Naive thymus-derived CD8-positive, alpha-beta T cell (primary cell): ENCODE data around the gene MOCS1. TPM values are rescaled to one million over a fixed set of nuclear protein-coding genes. Genes with fewer than 3 reads are reported as not detected.
"Not testable (repeated sequence)": the region's sequence is repeated elsewhere in the genome, so short reads cannot be mapped to it uniquely, and the experiment has no call there.

Experiments used
- ATAC-seq, 2 donors: fragments of 150-1000 bp; cut with Tn5 transposase in 1 of 2; sonication (Bioruptor Pico), chemical (Tn5 transposase) in 1 of 2; 1 replicate in 1 of 2; 2 replicates in 1 of 2; pipeline ENCODE4 v1.10.0; 2021; ENCODE audit warnings: mild to moderate bottlenecking in 2 of 2, moderate library complexity in 2 of 2
- POLR2A ChIA-PET: fragments of 350-600 bp; sonication (Branson Sonifier 250); formaldehyde crosslinking; loops from one replicate; lab custom pipeline; 2021; ENCODE audit warnings: antibody characterized with exemption; lab: Charles Lee
- DNase-seq, 10 donors: peaks; one replicate each; pipeline versions ENCODE4 v3.0.0 to v3.0.0-alpha.2; 2020 to 2022
- H3K27ac Mint-ChIP-seq, 10 donors: one replicate each; pipeline ENCODE4 v1.8.0; 2020 to 2022; ENCODE audit warnings: mild to moderate bottlenecking in 10 of 10, mixed read lengths in 10 of 10, moderate library complexity in 4 of 10, inconsistent platforms in 1 of 10
- H3K27me3 Mint-ChIP-seq, 5 donors: one replicate each; pipeline ENCODE4 v1.8.0; 2021 to 2022; ENCODE audit warnings: mixed read lengths in 5 of 5
- H3K36me3 Mint-ChIP-seq, 3 donors: one replicate each; pipeline ENCODE4 v1.8.0; 2020 to 2022; ENCODE audit warnings: mixed read lengths in 3 of 3, mild to moderate bottlenecking in 2 of 3, inconsistent platforms in 1 of 3
- H3K4me1 Mint-ChIP-seq, 4 donors: one replicate each; pipeline ENCODE4 v1.8.0; 2021 to 2022; ENCODE audit warnings: mixed read lengths in 4 of 4
- H3K4me3 Mint-ChIP-seq, 10 donors: one replicate each; pipeline ENCODE4 v1.8.0; 2020 to 2022; ENCODE audit warnings: mild to moderate bottlenecking in 10 of 10, mixed read lengths in 10 of 10, moderate library complexity in 6 of 10, inconsistent platforms in 1 of 10
- H3K9me3 Mint-ChIP-seq, 9 donors: one replicate each; pipeline ENCODE4 v1.8.0; 2020 to 2022; ENCODE audit warnings: mixed read lengths in 9 of 9, mild to moderate bottlenecking in 3 of 9, inconsistent platforms in 1 of 9, moderate library complexity in 1 of 9
- polyA plus RNA-seq, 3 donors: library from polyadenylated mRNA; unstranded; fragments of 300-500 nt; fragmentation: Illumina TruSeq; gene quantifications; one replicate each; pipeline ENCODE4 v1.2.3, GENCODE V29; 2021
- total RNA-seq, 8 experiments: library from RNA in 2 of 8; stranded (reverse) in 2 of 8; gene quantifications; one replicate each; pipeline ENCODE4 v1.2.3 and lab custom pipeline; 2021 to 2026

MOCS1 gene
- total RNA-seq (1 to 10 TPM; 3.1 to 3.4 TPM), polyA plus RNA-seq (1 to 10 TPM in 2 of 3 donors, under 1 TPM in 1; 0.92 to 2.2 (median 1.6) TPM), total RNA-seq (lab: John Stamatoyannopoulos, UW) (2.5 to 6.1 (median 4.2) reads per million in 6 experiments)

DNA sequence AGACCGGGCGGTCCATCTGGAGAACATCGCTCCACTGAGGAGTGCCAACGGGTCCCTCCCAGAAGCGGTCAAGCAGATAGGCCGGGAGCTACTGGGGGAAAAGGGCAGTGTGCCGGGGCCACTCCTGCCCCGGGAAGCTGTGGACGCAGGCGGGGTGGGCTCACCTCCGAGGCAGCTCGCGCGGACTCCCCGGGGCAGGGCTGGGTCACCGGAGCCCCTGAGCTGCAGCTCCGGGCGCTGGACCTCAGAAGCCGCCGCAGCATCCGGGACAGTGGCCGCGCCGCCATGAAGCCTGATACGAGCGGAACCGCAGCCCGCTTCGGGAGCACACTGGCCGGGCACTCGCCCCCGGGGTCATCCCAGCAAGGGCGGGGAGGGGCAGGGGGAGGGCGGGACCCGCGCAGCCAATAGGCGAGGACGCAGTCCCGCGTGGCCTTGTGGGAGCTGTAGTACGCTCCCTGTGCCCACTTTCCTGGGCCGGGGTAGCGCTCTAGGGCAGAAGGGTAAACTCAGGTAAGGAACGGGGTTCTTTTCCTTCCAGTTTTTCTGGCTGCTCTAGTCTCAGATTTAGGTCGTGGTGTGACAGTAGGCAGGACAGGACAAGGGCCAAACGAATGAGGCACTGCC is at the start of gene MOCS1:
TSS of gene MOCS1 (minus strand) at position 332 of the 627 bp plus-strand sequence. CDS start at position 287, 45 bp downstream.
- peak; percentile 73 to 95 for ATAC-seq
- Mint-ChIP-seq H3K4me3 (peak within 1 kb of the TSS; percentile 75 to 95 (median 88)), H3K4me1 (peaks cover 12 to 34% (median 21%) of the 10 kb centered on the region in 4 donors), H3K9me3 (no peaks in the 10 kb centered on the region), H3K27me3 (peaks cover 0 to 11% (median 0%) of the 10 kb centered on the region in 5 donors), H3K36me3 (no peaks in the 10 kb centered on the region), H3K27ac (peak within 1 kb of the TSS; percentile 62 to 87 (median 79))
- POLR2A ChIA-PET, result interaction anchor here (0.9 to 1.3 kb wide), 2 partner anchors 11 to 12 kb away, joined by 3 read pairs; no protein-coding TSS in a partner anchor
- peak in 9 of 10 donors; percentile 4 to 47 (median 23) for DNase-seq

DNA sequence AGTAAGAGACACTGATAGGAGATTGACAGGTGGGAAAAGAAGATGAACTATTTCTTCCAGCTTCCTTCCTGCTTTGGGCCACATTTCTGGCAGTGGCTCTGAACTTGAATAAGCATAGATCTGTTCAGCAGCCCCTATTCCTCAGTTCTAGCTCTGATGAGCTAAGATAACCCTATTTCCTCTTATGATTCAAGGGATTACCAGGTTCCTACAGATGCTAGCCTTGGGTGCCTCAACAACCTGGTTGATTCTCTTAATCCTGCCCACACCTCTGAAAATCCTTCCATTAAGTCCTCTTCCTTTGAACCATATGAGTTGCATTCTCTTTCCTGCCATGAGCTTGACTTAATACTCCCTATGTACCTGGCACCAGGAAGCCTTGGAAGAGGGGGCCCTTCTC is 49.8 kb upstream of the MOCS1 start:
- H3K36me3 Mint-ChIP-seq, result no peaks in the 10 kb centered on the region
- no peak for DNase-seq
- H3K4me3 Mint-ChIP-seq, result no peak overlapping the region
- no peaks in the 10 kb centered on the region for H3K4me1 Mint-ChIP-seq
- POLR2A ChIA-PET, result no interaction called here
- no peaks in the 10 kb centered on the region for H3K9me3 Mint-ChIP-seq
- no peak for ATAC-seq
- H3K27ac Mint-ChIP-seq, result no peak overlapping the region
- peaks cover 6 to 29% (median 8%) of the 10 kb centered on the region in 5 donors for H3K27me3 Mint-ChIP-seq

DNA sequence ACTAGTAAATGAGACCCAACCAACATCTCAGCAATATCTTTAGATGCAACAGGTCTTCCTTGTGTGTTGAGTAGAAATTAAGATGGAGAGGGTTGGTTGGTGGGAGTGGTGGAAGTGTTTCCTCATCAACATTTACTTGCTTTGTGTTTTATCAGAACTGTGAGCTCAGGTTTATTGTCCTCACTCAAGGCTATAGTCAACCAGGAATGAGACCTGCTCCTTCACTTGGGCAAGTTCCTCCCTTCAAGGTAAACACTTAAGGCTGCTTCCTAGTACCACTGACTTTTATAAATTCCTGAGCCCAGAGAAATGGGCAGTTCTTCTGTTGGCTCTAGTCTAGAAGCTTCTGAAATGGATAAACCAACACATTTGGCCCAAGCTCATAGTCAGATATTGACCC is 48.9 kb upstream of the MOCS1 start:
- POLR2A ChIA-PET, result no interaction called here
- H3K27me3 Mint-ChIP-seq, result peaks cover 6 to 29% (median 12%) of the 10 kb centered on the region in 5 donors
- no peaks in the 10 kb centered on the region for H3K36me3 Mint-ChIP-seq
- no peaks in the 10 kb centered on the region for H3K4me1 Mint-ChIP-seq
- DNase-seq, result no peak
- no peak overlapping the region for H3K27ac Mint-ChIP-seq
- no peak overlapping the region for H3K4me3 Mint-ChIP-seq
- H3K9me3 Mint-ChIP-seq, result no peaks in the 10 kb centered on the region
- ATAC-seq, result no peak

DNA sequence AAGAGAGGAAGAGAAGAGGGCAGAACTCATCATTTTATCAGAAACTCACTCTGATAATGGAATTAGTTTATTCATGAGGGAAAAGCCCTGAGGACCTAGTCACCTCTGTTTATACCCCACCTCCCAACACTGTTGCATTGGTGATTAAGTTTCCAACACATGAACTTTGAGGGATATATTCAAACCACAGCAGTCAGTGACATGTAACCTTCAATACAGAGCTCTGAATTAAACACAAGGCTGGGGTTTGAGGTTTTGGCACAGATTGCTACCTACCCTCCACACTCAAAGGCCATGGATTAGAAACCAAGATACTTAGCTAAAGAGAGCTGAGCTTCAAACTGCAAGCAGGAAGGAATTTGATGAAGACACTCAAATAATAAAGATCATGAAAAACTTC is 48.5 kb upstream of the MOCS1 start:
- no peak overlapping the region for H3K4me3 Mint-ChIP-seq
- H3K9me3 Mint-ChIP-seq, result no peaks in the 10 kb centered on the region
- peaks cover 6 to 29% (median 14%) of the 10 kb centered on the region in 5 donors for H3K27me3 Mint-ChIP-seq
- DNase-seq (no peak), ATAC-seq (no peak)
- POLR2A ChIA-PET, result no interaction called here
- no peaks in the 10 kb centered on the region for H3K36me3 Mint-ChIP-seq
- H3K4me1 Mint-ChIP-seq, result no peaks in the 10 kb centered on the region
- H3K27ac Mint-ChIP-seq, result no peak overlapping the region

DNA sequence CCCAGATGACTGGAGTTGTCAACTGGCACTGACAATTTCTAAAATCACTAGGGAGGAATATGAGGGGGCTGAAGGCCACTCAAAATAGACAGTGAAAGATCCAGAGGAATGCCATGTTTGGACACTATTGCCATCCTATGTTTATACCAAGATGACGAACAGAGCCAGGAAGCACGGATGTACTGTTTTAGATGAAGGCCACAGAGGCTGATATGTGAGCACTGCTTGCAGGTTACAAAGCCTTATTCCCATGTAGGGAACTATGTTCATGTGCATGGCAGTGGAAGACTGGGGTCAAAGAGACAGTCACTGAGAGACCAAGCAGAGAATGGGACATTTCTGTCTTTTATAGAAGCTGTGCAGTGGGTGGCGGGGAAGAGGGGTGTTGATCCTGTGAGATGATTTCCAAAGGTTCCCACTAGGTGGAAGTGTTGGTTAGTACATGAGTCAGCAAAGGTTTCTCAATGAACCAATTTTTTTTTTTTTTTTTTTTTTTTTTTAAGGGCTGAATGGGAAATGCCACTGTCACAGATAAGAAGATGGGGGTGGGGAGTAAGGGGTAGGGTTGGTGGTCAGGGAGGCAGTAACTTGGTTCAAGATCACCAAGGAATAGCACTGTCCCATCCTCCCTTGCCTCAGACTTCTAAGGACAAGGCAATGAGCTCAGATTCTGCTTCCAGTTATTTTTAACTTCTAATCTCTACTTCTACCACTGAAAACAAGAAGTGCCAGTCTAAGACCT is 46.7 kb upstream of the MOCS1 start:
- Mint-ChIP-seq H3K4me3 (no peak overlapping the region), H3K36me3 (no peaks in the 10 kb centered on the region), H3K4me1 (no peaks in the 10 kb centered on the region), H3K27me3 (peaks cover 7 to 29% (median 15%) of the 10 kb centered on the region in 5 donors), H3K9me3 (no peaks in the 10 kb centered on the region), H3K27ac (no peak overlapping the region)
- DNase-seq (peak in 2 of 10 donors; percentile 1 to 4), ATAC-seq (no peak)
- POLR2A ChIA-PET, result no interaction called here

DNA sequence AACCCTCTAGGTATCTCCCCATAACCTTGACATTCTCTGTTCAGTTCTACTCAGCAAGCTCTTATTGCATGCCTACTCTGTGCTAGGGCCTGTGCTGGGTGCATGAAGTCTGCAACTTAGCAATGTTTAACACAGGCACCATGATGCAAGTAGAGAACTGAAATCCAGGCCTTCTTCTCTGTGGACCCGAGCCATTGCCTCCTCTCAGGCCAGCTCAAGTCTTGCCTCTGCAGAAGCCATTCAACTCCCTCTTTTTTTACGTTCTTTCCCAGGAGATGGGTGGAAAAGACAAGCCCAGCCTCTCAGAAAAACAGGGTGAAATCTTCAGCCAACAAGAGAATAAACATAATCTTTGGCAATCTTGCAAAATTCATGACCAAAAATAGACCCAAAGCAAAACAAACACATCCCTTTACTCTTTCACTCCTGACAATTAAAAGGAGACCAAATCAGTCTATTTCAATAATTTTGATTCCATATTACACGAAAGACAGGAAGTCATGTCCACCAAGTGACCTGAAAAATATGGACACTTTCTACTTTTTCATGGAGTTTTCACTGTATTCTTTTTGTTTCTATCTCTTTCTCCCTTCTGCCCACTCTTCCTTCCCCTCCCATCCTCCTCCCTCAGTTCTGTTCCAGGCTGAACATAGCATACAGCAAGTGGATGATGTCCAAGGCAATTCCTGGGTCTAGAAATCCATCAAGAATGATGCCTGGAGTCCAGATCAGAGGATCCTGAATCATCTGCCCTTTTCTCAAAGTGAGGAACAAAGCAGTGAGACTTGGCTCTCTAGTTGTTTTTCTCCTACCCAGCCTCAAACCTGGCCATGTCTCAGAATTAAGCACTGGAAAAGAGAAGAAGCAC is 45.4 kb upstream of the MOCS1 start:
- H3K36me3 Mint-ChIP-seq, result no peaks in the 10 kb centered on the region
- ATAC-seq, result no peak
- H3K27me3 Mint-ChIP-seq, result peaks cover 10 to 38% (median 17%) of the 10 kb centered on the region in 5 donors
- no peak overlapping the region for H3K27ac Mint-ChIP-seq
- H3K9me3 Mint-ChIP-seq, result no peaks in the 10 kb centered on the region
- POLR2A ChIA-PET, result no interaction called here
- no peak overlapping the region for H3K4me3 Mint-ChIP-seq
- no peak for DNase-seq
- no peaks in the 10 kb centered on the region for H3K4me1 Mint-ChIP-seq

DNA sequence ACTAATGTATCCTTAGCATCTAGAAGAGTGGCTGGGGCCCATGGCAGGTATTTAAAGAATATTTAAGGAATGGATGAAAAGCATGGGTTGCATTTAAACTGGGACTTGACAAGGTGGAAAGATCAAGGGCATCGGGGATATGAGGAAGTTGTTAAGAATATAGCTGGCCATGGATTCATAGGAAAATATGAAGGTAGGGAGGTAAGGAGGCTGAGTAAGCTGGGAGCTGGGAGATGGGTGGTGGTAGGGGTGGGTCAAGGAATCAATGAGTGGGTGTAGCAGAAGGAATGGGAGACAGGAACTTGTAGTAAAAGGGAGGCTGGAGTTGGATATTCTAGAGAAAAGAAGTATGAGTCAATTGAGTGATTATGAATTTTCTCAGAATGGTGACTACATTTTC is 44.0 kb upstream of the MOCS1 start:
- no peak overlapping the region for H3K27ac Mint-ChIP-seq
- H3K4me1 Mint-ChIP-seq, result no peaks in the 10 kb centered on the region
- ATAC-seq (no peak), DNase-seq (no peak)
- POLR2A ChIA-PET, result no interaction called here
- H3K27me3 Mint-ChIP-seq, result peaks cover 10 to 40% (median 20%) of the 10 kb centered on the region in 5 donors
- no peaks in the 10 kb centered on the region for H3K36me3 Mint-ChIP-seq
- H3K9me3 Mint-ChIP-seq, result no peaks in the 10 kb centered on the region
- H3K4me3 Mint-ChIP-seq, result no peak overlapping the region

DNA sequence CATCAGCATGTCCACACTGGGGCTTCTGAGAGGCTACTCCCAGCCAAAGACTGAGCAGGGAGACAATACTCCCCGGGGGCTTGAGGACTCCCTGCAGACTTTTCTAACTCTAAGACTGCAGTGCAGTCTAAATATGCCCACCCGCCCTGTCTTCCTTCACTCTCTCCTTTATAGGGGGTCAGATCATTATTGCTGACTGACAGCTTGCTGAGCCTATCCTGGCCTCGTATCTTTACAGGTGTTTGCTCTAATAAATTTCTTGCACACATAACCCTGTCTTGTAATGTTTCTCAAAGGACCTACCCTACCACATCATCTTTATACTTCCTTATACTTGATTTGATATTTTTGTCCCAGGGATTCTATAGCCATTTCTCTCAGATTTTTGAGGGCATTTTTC is 39.4 kb upstream of the MOCS1 start:
- DNase-seq (no peak), ATAC-seq (no peak)
- POLR2A ChIA-PET, result no interaction called here
- Mint-ChIP-seq H3K27me3 (peaks cover 3 to 31% (median 14%) of the 10 kb centered on the region in 5 donors), H3K4me3 (no peak overlapping the region), H3K36me3 (no peaks in the 10 kb centered on the region), H3K9me3 (no peaks in the 10 kb centered on the region), H3K27ac (no peak overlapping the region), H3K4me1 (no peaks in the 10 kb centered on the region)

DNA sequence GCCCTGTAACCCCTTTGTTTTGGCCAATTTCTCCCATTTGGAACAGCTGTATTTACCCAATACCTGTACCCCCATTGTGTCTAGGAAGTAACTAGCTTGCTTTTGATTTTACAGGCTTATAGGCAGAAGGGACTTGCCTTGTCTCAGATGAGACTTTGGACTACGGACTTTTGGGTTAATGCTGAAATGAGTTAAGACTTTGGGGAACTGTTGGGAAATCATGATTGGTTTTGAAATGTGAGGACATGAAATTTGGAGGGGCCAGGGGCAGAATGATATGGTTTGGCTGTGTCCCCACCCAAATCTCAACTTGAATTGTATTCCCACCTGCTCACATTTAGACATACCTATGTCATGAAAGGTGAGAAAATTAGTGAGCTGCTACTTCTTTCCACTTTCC is 38.5 kb upstream of the MOCS1 start:
- H3K36me3 Mint-ChIP-seq, H3K9me3 Mint-ChIP-seq, ATAC-seq, POLR2A ChIA-PET, DNase-seq, H3K4me1 Mint-ChIP-seq, H3K27ac Mint-ChIP-seq, H3K4me3 Mint-ChIP-seq: not testable (repeated sequence)
- H3K27me3 Mint-ChIP-seq, result peaks cover 3 to 24% (median 14%) of the 10 kb centered on the region in 5 donors

DNA sequence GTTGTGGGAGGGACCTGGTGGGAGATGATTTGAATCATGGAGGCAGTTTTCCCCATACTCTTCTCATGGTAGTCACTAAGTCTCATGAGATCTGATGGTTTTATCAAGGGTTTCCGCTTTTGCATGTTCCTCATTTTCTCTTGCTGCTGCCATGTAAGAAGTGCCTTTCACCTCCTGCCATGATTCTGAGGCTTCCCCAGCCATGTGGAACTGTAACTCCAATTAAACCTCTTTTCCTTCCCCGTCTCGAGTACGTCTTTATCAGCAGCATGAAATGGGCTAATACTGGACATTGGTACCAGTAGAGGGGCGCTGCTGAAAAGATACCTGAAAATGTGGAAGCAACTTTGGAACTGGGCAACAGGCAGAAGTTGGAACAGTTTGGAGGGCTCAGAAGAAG is 36.9 kb upstream of the MOCS1 start:
- ATAC-seq, H3K27ac Mint-ChIP-seq, DNase-seq, H3K9me3 Mint-ChIP-seq, H3K4me1 Mint-ChIP-seq, POLR2A ChIA-PET, H3K36me3 Mint-ChIP-seq, H3K4me3 Mint-ChIP-seq: not testable (repeated sequence)
- H3K27me3 Mint-ChIP-seq, result peaks cover 3 to 22% (median 10%) of the 10 kb centered on the region in 5 donors

DNA sequence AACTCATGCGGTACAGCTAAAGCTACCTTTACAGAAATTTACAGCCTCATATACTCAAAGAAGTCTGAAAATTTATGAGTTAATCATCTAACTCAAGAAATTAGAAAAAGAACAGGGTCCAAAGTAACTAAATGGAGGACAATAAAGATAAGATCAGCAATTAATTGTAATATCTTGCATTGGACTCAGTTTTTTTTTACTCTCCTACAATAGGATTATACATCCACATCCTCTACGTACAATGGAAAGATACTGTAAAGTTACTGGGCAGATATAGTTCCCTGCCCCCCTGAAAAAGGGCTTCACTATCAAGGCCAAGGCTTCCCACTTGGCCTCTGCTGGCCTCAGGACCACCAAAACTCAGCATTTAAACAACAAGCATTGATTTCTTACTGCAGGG is 31.5 kb upstream of the MOCS1 start:
- no peak overlapping the region for H3K4me3 Mint-ChIP-seq
- H3K36me3 Mint-ChIP-seq, result no peaks in the 10 kb centered on the region
- H3K4me1 Mint-ChIP-seq, result no peaks in the 10 kb centered on the region
- no peak overlapping the region for H3K27ac Mint-ChIP-seq
- POLR2A ChIA-PET, result no interaction called here
- peaks cover 5 to 38% (median 17%) of the 10 kb centered on the region in 5 donors for H3K27me3 Mint-ChIP-seq
- peaks cover 0 to 2% (median 0%) of the 10 kb centered on the region in 9 donors for H3K9me3 Mint-ChIP-seq
- ATAC-seq (no peak), DNase-seq (no peak)

DNA sequence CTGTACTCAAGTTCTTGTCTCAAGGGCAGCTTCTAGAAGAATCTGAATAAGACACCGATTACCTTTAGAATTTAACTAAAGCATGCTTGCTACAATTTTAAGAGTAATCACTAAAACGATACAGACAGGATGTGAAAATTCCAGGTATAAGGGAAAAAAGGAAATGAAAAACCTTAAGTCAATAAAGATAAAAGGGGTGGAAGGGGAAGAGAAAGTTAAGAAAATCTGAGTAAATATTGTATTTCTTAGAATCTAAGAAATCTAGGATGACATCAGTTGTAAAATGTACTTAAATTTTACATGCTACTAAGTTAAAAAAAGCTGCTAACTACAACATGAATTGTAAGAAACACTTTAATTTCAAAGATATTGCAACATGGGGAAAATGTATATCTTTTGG is 30.3 kb upstream of the MOCS1 start:
- no peak overlapping the region for H3K4me3 Mint-ChIP-seq
- ATAC-seq (no peak), DNase-seq (no peak)
- H3K9me3 Mint-ChIP-seq, result peaks cover 0 to 2% (median 0%) of the 10 kb centered on the region in 9 donors
- POLR2A ChIA-PET, result no interaction called here
- H3K36me3 Mint-ChIP-seq, result no peaks in the 10 kb centered on the region
- no peaks in the 10 kb centered on the region for H3K4me1 Mint-ChIP-seq
- peaks cover 5 to 41% (median 17%) of the 10 kb centered on the region in 5 donors for H3K27me3 Mint-ChIP-seq
- H3K27ac Mint-ChIP-seq, result no peak overlapping the region
